GM19467 (cell line): ENCODE measurements around the gene KCTD19.
"Not testable (repeated sequence)": the region's sequence is repeated elsewhere in the genome, so short reads cannot be mapped to it uniquely, and the experiment has no call there.

ENCODE experiments used
- ATAC-seq: cut with Tn5 transposase; IDR thresholded peaks from one replicate; pipeline ENCODE4 v1.9.1; 2021; ENCODE audit warnings: mild to moderate bottlenecking, moderate library complexity; ENCODE audit not compliant: unreplicated experiment

Gene KCTD19

GRCh38 chr16:67326472-67327309 lies at the start of gene KCTD19, which contains the start of gene LRRC36:
TSS of gene KCTD19 (minus strand) at chr16:67326741. CDS start at chr16:67326707, 34 bp downstream.
TSS of gene LRRC36 (plus strand) at chr16:67326815. CDS start at chr16:67326863, 48 bp downstream.
- no peak for ATAC-seq

GRCh38 chr16:67376012-67376411 lies 49.5 kb upstream of the KCTD19 start:
- not testable (repeated sequence) for ATAC-seq

- no peak for ATAC-seq
Measured at GRCh38 chr16:67372664-67373063, 46.1 kb upstream of the KCTD19 start.

GRCh38 chr16:67370661-67371060 lies 44.1 kb upstream of the KCTD19 start:
- ATAC-seq = no peak

GRCh38 chr16:67364600-67365235 lies 38.2 kb upstream of the KCTD19 start:
- no peak for ATAC-seq

GRCh38 chr16:67361038-67361437 lies 34.5 kb upstream of the KCTD19 start:
- ATAC-seq = no peak

GRCh38 chr16:67359540-67360269 lies 33.2 kb upstream of the KCTD19 start:
- not testable (repeated sequence) for ATAC-seq

GRCh38 chr16:67357561-67357960 lies 31.0 kb upstream of the KCTD19 start:
- ATAC-seq = no peak

- ATAC-seq = no peak
Measured at GRCh38 chr16:67356396-67356795, 29.9 kb upstream of the KCTD19 start.

GRCh38 chr16:67352463-67352862 lies 25.9 kb upstream of the KCTD19 start:
- not testable (repeated sequence) for ATAC-seq

GRCh38 chr16:67350324-67350723 lies 23.8 kb upstream of the KCTD19 start:
- no peak for ATAC-seq

GRCh38 chr16:67349172-67349571 lies 22.6 kb upstream of the KCTD19 start:
- no peak for ATAC-seq

- no peak for ATAC-seq
Measured at GRCh38 chr16:67346341-67346740, 19.8 kb upstream of the KCTD19 start.

- ATAC-seq = no peak
Measured at GRCh38 chr16:67345401-67345800, 18.9 kb upstream of the KCTD19 start.

- no peak for ATAC-seq
Measured at GRCh38 chr16:67342616-67343015, 16.1 kb upstream of the KCTD19 start.

- ATAC-seq = no peak
Measured at GRCh38 chr16:67341250-67341649, 14.7 kb upstream of the KCTD19 start.

GRCh38 chr16:67339453-67339852 lies 12.9 kb upstream of the KCTD19 start:
- ATAC-seq = no peak

GRCh38 chr16:67336648-67337047 lies 10.1 kb upstream of the KCTD19 start:
- ATAC-seq = no peak

- no peak for ATAC-seq
Measured at GRCh38 chr16:67336116-67336515, 9.6 kb upstream of the KCTD19 start.

- no peak for ATAC-seq
Measured at GRCh38 chr16:67333315-67333714, 6.8 kb upstream of the KCTD19 start.

- no peak for ATAC-seq
Measured at GRCh38 chr16:67329901-67330300, 3.4 kb upstream of the KCTD19 start.
